IMR-90 (cell line): ENCODE data around the gene KCP. TPM values are rescaled to one million over a fixed set of nuclear protein-coding genes. Genes with fewer than 3 reads are reported as not detected.
A peak's percentile ranks its signal among the peaks of the same experiment; 100 is the strongest.

Experiments
- ATAC-seq: fragments of 200-7000 bp; cut with Tn5 transposase; 2 replicates; pipeline ENCODE4 v1.9.1; 2020; ENCODE audit warnings: low read depth, mild to moderate bottlenecking, moderate library complexity
- BruUV-seq: library from RNA; stranded (reverse); fragments of 400-500 nt; replicated peaks from 2 replicates; lab custom pipeline; 2021; lab: Mats Ljungman, UMichigan
- CTCF ChIA-PET: fragments of 300-600 bp; formaldehyde crosslinking; extraction: SDS; loops from one replicate; lab custom pipeline; 2021; ENCODE audit warnings: antibody characterized with exemption; lab: Yijun Ruan, JAX
- POLR2A ChIA-PET: fragments of 300-600 bp; sonication (Branson Sonifier 250); formaldehyde crosslinking; loops from one replicate; lab custom pipeline; 2022; ENCODE audit warnings: antibody characterized with exemption; ENCODE audit not compliant: unreplicated experiment; lab: Charles Lee
- DNase-seq: peaks from one replicate; pipeline ENCODE4 v3.0.0; 2013
- H2AFZ ChIP-seq: replicated peaks from 2 replicates; pipeline ENCODE3; 2013; ENCODE audit warnings: low read length, mild to moderate bottlenecking; ENCODE audit not compliant: poor library complexity
- H2AK5ac ChIP-seq: 2 replicates; pipeline ENCODE4 v1.6.1; 2013; ENCODE audit warnings: low read depth, low read length, inconsistent platforms
- H2AK9ac ChIP-seq: replicated peaks from 2 replicates; pipeline ENCODE3; 2013; ENCODE audit warnings: mild to moderate bottlenecking, low read depth, low read length, moderate library complexity; ENCODE audit not compliant: poor library complexity
- H2BK120ac ChIP-seq: 2 replicates; pipeline ENCODE4 v1.6.1; 2013; ENCODE audit warnings: low read depth, low read length, inconsistent platforms
- H2BK15ac ChIP-seq: 3 replicates; pipeline ENCODE4 v1.6.1; 2013; ENCODE audit warnings: low read depth, low read length, inconsistent platforms
- H2BK20ac ChIP-seq: 2 replicates; pipeline ENCODE4 v1.6.1; 2013; ENCODE audit warnings: low read depth, mild to moderate bottlenecking, inconsistent platforms, low read length, moderate library complexity
- H2BK5ac ChIP-seq: 2 replicates; pipeline ENCODE4 v1.6.1; 2013; ENCODE audit warnings: mild to moderate bottlenecking, low read depth, low read length, inconsistent platforms; ENCODE audit not compliant: poor library complexity, severe bottlenecking
- H3K14ac ChIP-seq: replicated peaks from 2 replicates; pipeline ENCODE4 v1.6.1; 2013; ENCODE audit warnings: low read depth, low read length, inconsistent platforms
- H3K18ac ChIP-seq: 2 replicates; pipeline ENCODE4 v1.6.1; 2013; ENCODE audit warnings: low read depth, low read length, control low read depth
- H3K23ac ChIP-seq: 2 replicates; pipeline ENCODE4 v1.6.1; 2013; ENCODE audit warnings: low read depth, low read length, inconsistent platforms
- H3K27ac ChIP-seq: 2 replicates; pipeline ENCODE4 v1.5.1; 2013; ENCODE audit warnings: mild to moderate bottlenecking, control low read depth, low read length; ENCODE audit not compliant: insufficient read depth
- H3K27me3 ChIP-seq: 2 replicates; pipeline ENCODE4 v1.6.1; 2013; ENCODE audit warnings: low read length; ENCODE audit not compliant: control insufficient read depth, insufficient read depth
- H3K36me3 ChIP-seq: 2 replicates; pipeline ENCODE4 v1.6.1; 2013; ENCODE audit warnings: low read length, mixed read lengths; ENCODE audit not compliant: control insufficient read depth, insufficient read depth
- H3K4ac ChIP-seq: 2 replicates; pipeline ENCODE4 v1.6.1; 2013; ENCODE audit warnings: low read depth, low read length, inconsistent platforms
- H3K4me1 ChIP-seq: 2 replicates; pipeline ENCODE4 v1.6.1; 2013; ENCODE audit warnings: low read length, mixed read lengths; ENCODE audit not compliant: control insufficient read depth, insufficient read depth
- H3K4me2 ChIP-seq: 2 replicates; pipeline ENCODE4 v1.6.1; 2013; ENCODE audit warnings: low read depth, mild to moderate bottlenecking, control low read depth, low read length, moderate library complexity
- H3K4me3 ChIP-seq: 2 replicates; pipeline ENCODE4 v1.5.1; 2013; ENCODE audit warnings: low read depth, mild to moderate bottlenecking, control low read depth, low read length, moderate library complexity; ENCODE audit not compliant: insufficient read depth
- H3K56ac ChIP-seq: 2 replicates; pipeline ENCODE4 v1.6.1; 2013; ENCODE audit warnings: low read length, inconsistent platforms; ENCODE audit not compliant: insufficient read depth; ENCODE audit errors: extremely low read depth
- H3K79me1 ChIP-seq, 2 experiments: 2 replicates each; pipeline ENCODE4 v1.6.1; 2013; ENCODE audit warnings: low read length in 2 of 2, inconsistent platforms in 1 of 2, low read depth in 1 of 2
- H3K9ac ChIP-seq: 2 replicates; pipeline ENCODE4 v1.6.1; 2013; ENCODE audit warnings: low read depth, low read length, control low read depth
- H3K9me1 ChIP-seq: 2 replicates; pipeline ENCODE4 v1.6.1; 2013; ENCODE audit warnings: low read length, inconsistent platforms; ENCODE audit not compliant: insufficient read depth
- H3K9me3 ChIP-seq: 2 replicates; pipeline ENCODE4 v1.6.1; 2013; ENCODE audit warnings: low read length; ENCODE audit not compliant: control insufficient read depth, insufficient read depth
- H4K20me1 ChIP-seq: 2 replicates; pipeline ENCODE4 v1.6.1; 2013; ENCODE audit warnings: low read length, inconsistent platforms; ENCODE audit not compliant: insufficient read depth
- H4K5ac ChIP-seq: 2 replicates; pipeline ENCODE4 v1.6.1; 2013; ENCODE audit warnings: mild to moderate bottlenecking, low read depth, low read length, control low read depth
- H4K8ac ChIP-seq, 2 experiments: 2 replicates each; pipeline ENCODE4 v1.6.1; 2013; ENCODE audit warnings: low read depth in 2 of 2, low read length in 2 of 2, control low read depth in 1 of 2, inconsistent platforms in 1 of 2
- H4K91ac ChIP-seq: 2 replicates; pipeline ENCODE4 v1.6.1; 2013; ENCODE audit warnings: low read depth, low read length, inconsistent platforms; ENCODE audit not compliant: insufficient read depth
- CEBPB ChIP-seq: IDR thresholded peaks from 2 replicates; pipeline ENCODE4 v1.6.1; 2012; ENCODE audit warnings: low read depth, low read length, improper control_type of control experiment
- CHD1 ChIP-seq: IDR thresholded peaks from 2 replicates; pipeline ENCODE4 v1.6.1; 2012; ENCODE audit warnings: low read depth, low read length, improper control_type of control experiment
- FOS ChIP-seq: fragments of 150-350 bp; IDR thresholded peaks from 2 replicates; pipeline ENCODE4 v1.6.1; 2016; ENCODE audit warnings: low read depth, low read length
- MAFK ChIP-seq: IDR thresholded peaks from 2 replicates; pipeline ENCODE4 v1.6.1; 2012; ENCODE audit warnings: low read depth, low read length, improper control_type of control experiment
- RFX5 ChIP-seq: IDR thresholded peaks from 2 replicates; pipeline ENCODE4 v1.8.0; 2012; ENCODE audit warnings: low read depth, mild to moderate bottlenecking, low read length, moderate library complexity
- WGBS, 2 experiments: methylation state at CpG; one replicate each; pipeline versions ENCODE4 v1.1.5 to v1.1.7; 2013; ENCODE audit warnings: missing lambda C conversion rate in 2 of 2; ENCODE audit not compliant: insufficient read length in 1 of 2; ENCODE audit errors: extremely low coverage in 2 of 2; 5-methylcytosine and 5-hydroxymethylcytosine counted together
- dilution Hi-C: fragments of 300-500 bp; cut with HindIII; formaldehyde crosslinking; loops from one replicate; pipeline ENCODE4 v1.14.3; 2018; ENCODE audit warnings: low sequenced_read_pairs; ENCODE audit not compliant: unreplicated experiment
- in situ Hi-C: fragments of 300-500 bp; cut with MboI; formaldehyde crosslinking; loops from 3 replicates; pipeline ENCODE4 v1.14.3; 2019; ENCODE audit warnings: low sequenced_read_pairs, inconsistent platforms, mixed read lengths
- intact Hi-C: fragments of 100-400 bp; cut with micrococcal nuclease; formaldehyde crosslinking; loops from 2 replicates; pipeline ENCODE4 v1.10.0; 2022
- polyA plus RNA-seq, 3 experiments: library from polyadenylated mRNA; depleted of rRNA; stranded (reverse); fragments of >200 nt; gene quantifications; 2 replicates each; pipeline ENCODE4 v1.2.3, GENCODE V29; 2012; ENCODE audit warnings: low replicate concordance in 1 of 3
- total RNA-seq: library from RNA; depleted of rRNA; stranded (reverse); fragments of >200 nt; gene quantifications from 2 replicates; pipeline ENCODE4 v1.2.3, GENCODE V29; 2012
- TF ChIP-seq, protein P1 (sequence below): conservative IDR thresholded peaks from 2 replicates; pipeline ENCODE4 v1.5.1; 2012; ENCODE audit warnings: mild to moderate bottlenecking, low read depth, low read length, improper control_type of control experiment
- TF ChIP-seq, protein P2 (sequence below): fragments of 150-350 bp; IDR thresholded peaks from 2 replicates; pipeline ENCODE4 v1.6.1; 2017; ENCODE audit warnings: mild to moderate bottlenecking, antibody characterized with exemption, low read length, low read depth

The KCP gene
- total and polyA plus RNA-seq, 2 of the 4 experiments (the other 2 are of a cell fraction) = 0.03 TPM; not detected in 1

DNA sequence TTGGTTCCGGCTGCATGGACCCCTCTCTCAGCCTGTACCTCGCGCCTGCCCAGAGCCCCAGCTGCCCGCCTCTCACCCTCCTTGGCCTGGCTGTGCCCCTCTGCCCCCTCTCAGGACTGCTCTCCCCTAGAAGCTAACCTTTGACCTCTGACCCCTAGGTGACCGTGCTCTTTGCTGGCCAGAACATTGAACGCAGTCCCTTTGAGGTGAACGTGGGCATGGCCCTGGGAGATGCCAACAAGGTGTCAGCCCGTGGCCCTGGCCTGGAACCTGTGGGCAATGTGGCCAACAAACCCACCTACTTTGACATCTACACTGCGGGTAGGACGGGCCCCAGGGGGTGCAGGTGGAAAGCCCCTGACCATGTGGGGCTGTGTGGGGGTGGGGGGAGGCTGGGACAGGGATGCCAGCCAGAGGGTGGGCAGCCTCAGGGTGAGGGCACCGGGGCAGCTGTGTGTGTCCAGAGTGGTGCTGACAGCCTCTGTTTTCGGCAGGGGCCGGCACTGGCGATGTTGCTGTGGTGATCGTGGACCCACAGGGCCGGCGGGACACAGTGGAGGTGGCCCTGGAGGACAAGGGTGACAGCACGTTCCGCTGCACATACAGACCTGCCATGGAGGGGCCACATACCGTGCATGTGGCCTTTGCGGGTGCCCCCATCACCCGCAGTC is 72.3 kb downstream of the KCP start:
- Histone ChIP-seq H2AFZ (peak overlapping the region; percentile 39), H4K91ac (no peak overlapping the region), H3K9me1 (no peaks in the 10 kb centered on the region; the same call in 1 of the 2 replicates), H2AK5ac (no peak overlapping the region), H4K20me1 (peaks cover 100% of the 10 kb centered on the region), H3K4me1 (peaks cover 22% of the 10 kb centered on the region), H3K18ac (no peak overlapping the region), H3K27ac (no peak overlapping the region), H3K4ac (no peak overlapping the region), H3K36me3 (peaks cover 81% of the 10 kb centered on the region), H2BK5ac (no peak overlapping the region), H3K56ac (no peak overlapping the region), H3K4me3 (no peak overlapping the region), H2BK20ac (no peak overlapping the region), H2AK9ac (no peak overlapping the region), H3K79me1 (peaks cover 24 to 89% of the 10 kb centered on the region in 2 experiments), H2BK15ac (no peak overlapping the region), H3K23ac (no peak overlapping the region), H3K9ac (no peak overlapping the region), H3K4me2 (no peak overlapping the region), H2BK120ac (no peak overlapping the region), H3K14ac (no peak overlapping the region), H3K9me3 (no peaks in the 10 kb centered on the region), H4K8ac (no peak overlapping the region), H3K27me3 (no peaks in the 10 kb centered on the region), H4K5ac (no peak overlapping the region)
- in situ Hi-C loops = no loop called here
- intact Hi-C loops = no loop called here
- WGBS, 2 experiments = 89% methylated on average over 8 of the region's 22 CpGs; no CpG with 5 or more reads in 1 of the 2 experiments
- ATAC-seq (no peak), DNase-seq (no peak)
- no TSS peak for BruUV-seq
- ChIA-PET CTCF (no interaction called here), POLR2A (no interaction called here)
- dilution Hi-C loops = no loop called here
- TF ChIP-seq RFX5 (no peak), CHD1 (no peak), FOS (no peak), CEBPB (no peak), MAFK (no peak)
- TF ChIP-seq, protein P1, sequence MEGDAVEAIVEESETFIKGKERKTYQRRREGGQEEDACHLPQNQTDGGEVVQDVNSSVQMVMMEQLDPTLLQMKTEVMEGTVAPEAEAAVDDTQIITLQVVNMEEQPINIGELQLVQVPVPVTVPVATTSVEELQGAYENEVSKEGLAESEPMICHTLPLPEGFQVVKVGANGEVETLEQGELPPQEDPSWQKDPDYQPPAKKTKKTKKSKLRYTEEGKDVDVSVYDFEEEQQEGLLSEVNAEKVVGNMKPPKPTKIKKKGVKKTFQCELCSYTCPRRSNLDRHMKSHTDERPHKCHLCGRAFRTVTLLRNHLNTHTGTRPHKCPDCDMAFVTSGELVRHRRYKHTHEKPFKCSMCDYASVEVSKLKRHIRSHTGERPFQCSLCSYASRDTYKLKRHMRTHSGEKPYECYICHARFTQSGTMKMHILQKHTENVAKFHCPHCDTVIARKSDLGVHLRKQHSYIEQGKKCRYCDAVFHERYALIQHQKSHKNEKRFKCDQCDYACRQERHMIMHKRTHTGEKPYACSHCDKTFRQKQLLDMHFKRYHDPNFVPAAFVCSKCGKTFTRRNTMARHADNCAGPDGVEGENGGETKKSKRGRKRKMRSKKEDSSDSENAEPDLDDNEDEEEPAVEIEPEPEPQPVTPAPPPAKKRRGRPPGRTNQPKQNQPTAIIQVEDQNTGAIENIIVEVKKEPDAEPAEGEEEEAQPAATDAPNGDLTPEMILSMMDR = no peak
- TF ChIP-seq, protein P2, sequence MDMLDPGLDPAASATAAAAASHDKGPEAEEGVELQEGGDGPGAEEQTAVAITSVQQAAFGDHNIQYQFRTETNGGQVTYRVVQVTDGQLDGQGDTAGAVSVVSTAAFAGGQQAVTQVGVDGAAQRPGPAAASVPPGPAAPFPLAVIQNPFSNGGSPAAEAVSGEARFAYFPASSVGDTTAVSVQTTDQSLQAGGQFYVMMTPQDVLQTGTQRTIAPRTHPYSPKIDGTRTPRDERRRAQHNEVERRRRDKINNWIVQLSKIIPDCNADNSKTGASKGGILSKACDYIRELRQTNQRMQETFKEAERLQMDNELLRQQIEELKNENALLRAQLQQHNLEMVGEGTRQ = no peak
